8988T (cell line): ENCODE data around the gene MPI.
"Not testable (repeated sequence)": the region's sequence is repeated elsewhere in the genome, so short reads cannot be mapped to it uniquely, and the experiment has no call there.

Source experiments
- DNase-seq: peaks from one replicate; pipeline ENCODE4 v3.0.0; 2011

The MPI gene

GRCh38 chr15:74894383-74894782, 4.5 kb downstream of the MPI start:
- DNase-seq, result not testable (repeated sequence)

GRCh38 chr15:74895830-74896229, 6.0 kb downstream of the MPI start:
- no peak for DNase-seq

GRCh38 chr15:74896316-74896715, 6.5 kb downstream of the MPI start:
- DNase-seq, result no peak

- DNase-seq, result no peak
These were observed 7.5 kb downstream of the MPI start for GRCh38 chr15:74897300-74897701.

- DNase-seq, result peak; percentile 65
These were observed 11.8 kb downstream of the MPI start for GRCh38 chr15:74901612-74902063.

- no peak for DNase-seq
These were observed 12.6 kb downstream of the MPI start for GRCh38 chr15:74902295-74903075.

- DNase-seq, result no peak
These were observed 13.8 kb downstream of the MPI start for GRCh38 chr15:74903676-74904075.

- no peak for DNase-seq
These were observed 14.5 kb downstream of the MPI start for GRCh38 chr15:74904190-74904805.

GRCh38 chr15:74906067-74906449, 16.2 kb downstream of the MPI start:
- no peak for DNase-seq

- peak; percentile 81 for DNase-seq
These were observed 16.8 kb downstream of the MPI start, which contains the start of gene FAM219B for GRCh38 chr15:74906450-74907162. TSS of gene FAM219B (minus strand) at chr15:74906851. CDS start at chr15:74906800, 51 bp downstream.

GRCh38 chr15:74907163-74907870, 17.5 kb downstream of the MPI start:
- DNase-seq, result no peak

GRCh38 chr15:74908635-74909034, 18.8 kb downstream of the MPI start:
- DNase-seq, result no peak

GRCh38 chr15:74913041-74913440, 23.2 kb downstream of the MPI start:
- no peak for DNase-seq

GRCh38 chr15:74913799-74914198, 24.0 kb downstream of the MPI start:
- not testable (repeated sequence) for DNase-seq

- no peak for DNase-seq
These were observed 27.8 kb downstream of the MPI start for GRCh38 chr15:74917676-74918075.

- no peak for DNase-seq
These were observed 30.6 kb downstream of the MPI start for GRCh38 chr15:74920456-74920855.

- no peak for DNase-seq
These were observed 34.7 kb downstream of the MPI start for GRCh38 chr15:74924525-74924924.

GRCh38 chr15:74928771-74929198, 38.9 kb downstream of the MPI start:
- no peak for DNase-seq

- no peak for DNase-seq
These were observed 43.7 kb downstream of the MPI start for GRCh38 chr15:74933573-74933972.

- not testable (repeated sequence) for DNase-seq
These were observed 45.4 kb downstream of the MPI start for GRCh38 chr15:74935193-74935592.

GRCh38 chr15:74937272-74937589, 47.4 kb downstream of the MPI start:
- no peak for DNase-seq

- DNase-seq, result no peak
These were observed 47.9 kb downstream of the MPI start, which contains the start of gene COX5A for GRCh38 chr15:74937590-74938371. TSS of gene COX5A (minus strand) at chr15:74938073. CDS start at chr15:74938014, 59 bp downstream.
